ENCODE data around the gene ADO.

GRCh38 chr10:62810156-62810902 is 5.8 kb downstream of the ADO start:
- TF ChIP-seq EZH2 (IDR thresholded peaks at IDR 0.05) (no peak), POLR2AphosphoS5 (IDR thresholded peaks at IDR 0.05; ENCODE audit: borderline replicate concordance, low read depth, low read length) (no peak), FOXP2 (optimal IDR thresholded peaks at IDR 0.05; ENCODE audit: control extremely low read depth, extremely low read length, insufficient read depth) (no peak)
